ELR (cell line): ENCODE measurements around the gene STAC3.

Experiments
- DNase-seq: peaks from one replicate; pipeline ENCODE4 v3.0.0-alpha.2; 2015; ENCODE audit warnings: low read depth

The STAC3 gene

GRCh38 chr12:57210461-57210860 lies 40.5 kb downstream of the STAC3 start:
- no peak for DNase-seq

DNA sequence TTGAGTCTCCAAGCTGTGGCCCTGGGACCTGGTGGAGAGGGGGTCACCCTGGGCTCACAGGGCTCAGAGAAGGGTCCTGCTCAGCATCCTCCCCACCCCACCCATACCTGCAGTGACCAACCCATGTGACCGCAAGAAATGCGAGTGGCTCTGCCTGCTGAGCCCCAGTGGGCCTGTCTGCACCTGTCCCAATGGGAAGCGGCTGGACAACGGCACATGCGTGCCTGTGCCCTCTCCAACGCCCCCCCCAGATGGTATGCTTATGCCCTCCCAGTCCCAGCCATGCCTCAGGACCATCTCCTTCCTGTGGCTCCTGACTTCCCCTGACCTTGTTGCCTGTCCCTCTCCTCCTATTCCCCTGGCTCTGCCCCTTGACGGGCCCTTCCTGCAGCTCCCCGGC lies 41.1 kb downstream of the STAC3 start:
- no peak for DNase-seq

GRCh38 chr12:57208631-57209282 lies 42.2 kb downstream of the STAC3 start:
- DNase-seq = no peak

- no peak for DNase-seq
These were observed 43.0 kb downstream of the STAC3 start for GRCh38 chr12:57207731-57208630.

DNA sequence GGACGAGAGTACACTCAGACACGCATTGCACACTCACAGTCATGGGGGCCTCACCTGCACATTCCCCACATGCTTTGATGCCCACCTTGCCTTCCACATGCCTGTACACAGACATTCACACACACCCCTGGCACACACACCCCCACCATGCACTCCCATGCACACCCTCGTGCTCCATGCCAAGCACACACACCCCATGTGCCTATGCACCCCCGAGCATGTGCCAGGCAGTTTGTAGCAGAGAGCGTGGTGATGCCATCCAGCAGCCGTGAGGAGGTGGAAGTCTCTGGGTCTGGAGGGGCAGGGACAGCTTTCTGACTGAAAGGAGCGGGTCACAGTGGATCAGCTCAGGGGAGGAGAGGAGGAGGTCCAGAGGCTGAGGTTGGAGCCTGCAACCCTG lies 45.1 kb downstream of the STAC3 start:
- no peak for DNase-seq

- no peak for DNase-seq
These were observed 45.8 kb downstream of the STAC3 start for GRCh38 chr12:57205186-57205585.

GRCh38 chr12:57204454-57204853 lies 46.5 kb downstream of the STAC3 start:
- no peak for DNase-seq

DNA sequence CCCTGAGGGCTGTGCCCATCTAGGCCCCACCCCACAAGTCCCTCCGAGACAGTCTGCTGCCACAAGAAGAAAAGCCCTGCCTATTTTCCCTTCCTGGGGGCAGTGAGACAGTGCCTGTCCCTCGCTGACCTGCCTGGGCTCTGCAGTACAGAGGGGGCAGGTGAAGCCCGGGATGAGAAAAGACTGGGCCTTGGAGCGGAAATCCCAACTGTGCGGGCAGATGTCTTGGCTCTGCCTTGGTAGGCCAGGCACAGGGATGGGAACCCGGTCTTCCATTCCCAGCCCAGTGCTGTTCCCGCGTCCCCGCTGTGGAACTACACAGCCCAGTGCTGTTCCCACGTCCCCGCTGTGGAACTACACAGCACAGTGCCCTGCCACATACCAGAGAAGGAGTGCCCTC lies 47.2 kb downstream of the STAC3 start:
- DNase-seq = no peak

GRCh38 chr12:57203201-57203600 lies 47.8 kb downstream of the STAC3 start:
- DNase-seq = no peak

GRCh38 chr12:57202321-57202720 lies 48.7 kb downstream of the STAC3 start:
- no peak for DNase-seq

- no peak for DNase-seq
These were observed 49.4 kb downstream of the STAC3 start for GRCh38 chr12:57201631-57202030.

DNA sequence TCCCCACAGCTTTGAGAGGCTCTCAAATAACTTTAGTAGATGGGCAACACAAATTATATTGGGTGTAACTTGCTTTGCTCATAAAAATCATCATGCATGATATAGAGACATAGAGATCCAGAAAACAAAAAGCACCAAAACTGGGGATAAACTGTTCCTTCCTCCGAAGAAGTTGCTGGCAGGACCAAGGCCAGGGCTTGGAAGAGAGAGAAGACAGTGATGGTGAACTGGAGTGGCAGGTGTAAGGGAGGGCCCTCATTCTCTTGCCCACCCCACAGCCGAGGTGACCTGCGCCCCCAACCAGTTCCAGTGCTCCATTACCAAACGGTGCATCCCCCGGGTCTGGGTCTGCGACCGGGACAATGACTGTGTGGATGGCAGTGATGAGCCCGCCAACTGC lies 49.8 kb downstream of the STAC3 start:
- no peak for DNase-seq

GRCh38 chr12:57200497-57200896 lies 50.5 kb downstream of the STAC3 start:
- no peak for DNase-seq

GRCh38 chr12:57199191-57199590 lies 51.8 kb downstream of the STAC3 start:
- no peak for DNase-seq

GRCh38 chr12:57198329-57198728 lies 52.7 kb downstream of the STAC3 start:
- DNase-seq = no peak

- no peak for DNase-seq
These were observed 54.0 kb downstream of the STAC3 start for GRCh38 chr12:57196956-57197355.

DNA sequence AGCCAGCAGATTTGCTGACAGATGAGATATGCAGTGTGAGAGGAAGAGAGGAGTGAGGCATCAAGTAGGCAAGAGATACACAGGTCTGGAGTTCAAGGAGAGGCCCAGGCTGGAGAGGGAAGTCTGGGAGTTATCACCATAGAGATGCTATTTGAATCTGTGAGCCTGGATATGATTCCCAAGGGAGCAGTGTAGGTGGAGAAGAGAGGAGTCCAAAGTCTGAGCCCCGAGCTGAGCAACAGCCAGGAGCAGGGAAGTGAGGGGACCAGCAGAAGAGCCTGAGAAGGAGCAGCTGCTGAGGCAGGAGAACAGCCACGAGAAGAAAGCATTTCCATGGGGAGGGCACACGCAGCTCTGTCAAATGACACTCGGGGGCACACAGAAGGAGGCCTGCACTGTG lies 54.5 kb downstream of the STAC3 start:
- no peak for DNase-seq

DNA sequence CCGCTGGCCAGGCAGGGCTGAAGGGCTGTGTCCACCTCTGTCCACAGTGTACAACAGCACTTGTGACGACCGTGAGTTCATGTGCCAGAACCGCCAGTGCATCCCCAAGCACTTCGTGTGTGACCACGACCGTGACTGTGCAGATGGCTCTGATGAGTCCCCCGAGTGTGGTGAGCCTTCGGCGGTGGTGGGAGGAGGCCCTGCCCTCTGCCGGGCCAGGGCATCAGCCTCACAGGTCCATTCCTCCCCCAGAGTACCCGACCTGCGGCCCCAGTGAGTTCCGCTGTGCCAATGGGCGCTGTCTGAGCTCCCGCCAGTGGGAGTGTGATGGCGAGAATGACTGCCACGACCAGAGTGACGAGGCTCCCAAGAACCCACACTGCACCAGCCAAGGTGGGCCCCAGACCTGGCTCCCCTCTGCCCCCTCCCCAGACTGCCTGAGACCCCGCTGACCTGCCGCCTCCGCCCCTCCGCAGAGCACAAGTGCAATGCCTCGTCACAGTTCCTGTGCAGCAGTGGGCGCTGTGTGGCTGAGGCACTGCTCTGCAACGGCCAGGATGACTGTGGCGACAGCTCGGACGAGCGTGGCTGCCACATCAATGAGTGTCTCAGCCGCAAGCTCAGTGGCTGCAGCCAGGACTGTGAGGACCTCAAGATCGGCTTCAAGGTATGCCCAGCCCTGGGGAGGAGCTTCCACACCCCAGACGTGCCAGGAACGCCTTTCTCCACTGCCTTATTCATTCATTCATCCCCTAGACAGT lies 55.2 kb downstream of the STAC3 start:
- no peak for DNase-seq

DNA sequence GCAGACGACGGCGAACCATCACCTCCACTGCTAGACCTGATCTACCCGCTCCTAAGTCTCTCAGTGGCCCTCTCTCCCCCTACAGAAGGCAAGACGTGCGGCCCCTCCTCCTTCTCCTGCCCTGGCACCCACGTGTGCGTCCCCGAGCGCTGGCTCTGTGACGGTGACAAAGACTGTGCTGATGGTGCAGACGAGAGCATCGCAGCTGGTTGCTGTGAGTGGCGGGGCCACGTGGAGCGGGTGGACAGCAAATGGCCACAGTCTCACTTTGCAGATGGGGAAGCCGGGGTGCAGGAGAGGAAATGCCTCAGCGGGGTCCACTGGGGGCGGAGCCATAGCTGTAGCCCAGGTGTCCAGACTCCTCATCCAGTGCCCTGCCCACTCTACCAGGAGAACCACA lies 55.8 kb downstream of the STAC3 start:
- DNase-seq = no peak

GRCh38 chr12:57194253-57194652 lies 56.7 kb downstream of the STAC3 start:
- no peak for DNase-seq

DNA sequence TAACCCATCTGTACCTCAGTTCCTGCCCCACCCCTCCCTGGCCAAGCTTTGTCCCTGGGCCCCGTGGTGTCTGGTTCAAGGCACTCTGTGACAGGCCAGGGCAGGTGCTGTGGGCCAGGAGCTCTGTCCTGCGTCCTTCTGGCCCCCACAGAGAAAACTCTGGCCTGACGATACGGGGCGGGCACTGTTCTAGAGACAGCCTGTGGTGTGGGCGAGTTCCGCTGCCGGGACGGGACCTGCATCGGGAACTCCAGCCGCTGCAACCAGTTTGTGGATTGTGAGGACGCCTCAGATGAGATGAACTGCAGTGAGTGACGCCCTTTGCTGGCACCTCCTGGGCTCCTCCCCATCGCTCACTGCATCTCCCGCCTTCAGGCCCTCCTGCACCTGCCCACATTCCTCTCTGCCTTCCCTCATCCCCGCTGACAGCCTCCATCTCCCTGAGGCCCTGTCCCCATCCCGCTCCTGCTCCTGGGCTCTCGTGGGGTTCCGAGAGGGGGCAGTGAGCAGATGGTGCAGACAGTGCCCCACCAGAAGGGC lies 57.2 kb downstream of the STAC3 start:
- no peak for DNase-seq
